Measurements from ENCODE around the gene DNMT1. TPM values are rescaled to one million over a fixed set of nuclear protein-coding genes. Genes with fewer than 3 reads are reported as not detected.

Gene DNMT1
- polyA plus RNA-seq, 1 donor (not counting 4 experiments of a cell fraction or from before 2014, with no cell fraction given) = 52.0 TPM

DNA sequence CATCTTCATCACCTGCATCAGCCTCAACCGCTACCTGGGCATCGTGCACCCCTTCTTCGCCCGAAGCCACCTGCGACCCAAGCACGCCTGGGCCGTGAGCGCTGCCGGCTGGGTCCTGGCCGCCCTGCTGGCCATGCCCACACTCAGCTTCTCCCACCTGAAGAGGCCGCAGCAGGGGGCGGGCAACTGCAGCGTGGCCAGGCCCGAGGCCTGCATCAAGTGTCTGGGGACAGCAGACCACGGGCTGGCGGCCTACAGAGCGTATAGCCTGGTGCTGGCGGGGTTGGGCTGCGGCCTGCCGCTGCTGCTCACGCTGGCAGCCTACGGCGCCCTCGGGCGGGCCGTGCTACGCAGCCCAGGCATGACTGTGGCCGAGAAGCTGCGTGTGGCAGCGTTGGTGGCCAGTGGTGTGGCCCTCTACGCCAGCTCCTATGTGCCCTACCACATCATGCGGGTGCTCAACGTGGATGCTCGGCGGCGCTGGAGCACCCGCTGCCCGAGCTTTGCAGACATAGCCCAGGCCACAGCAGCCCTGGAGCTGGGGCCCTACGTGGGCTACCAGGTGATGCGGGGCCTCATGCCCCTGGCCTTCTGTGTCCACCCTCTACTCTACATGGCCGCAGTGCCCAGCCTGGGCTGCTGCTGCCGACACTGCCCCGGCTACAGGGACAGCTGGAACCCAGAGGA, 80.6 kb downstream of the DNMT1 start:
- Histone ChIP-seq H3K36me3 (ENCODE audit: control insufficient read depth in 2 of 2, extremely low read depth in 1 of 2, insufficient read depth in 2 of 2, low read length in 2 of 2) (peaks cover 33 to 51% of the 10 kb centered on the region in 2 experiments), H3K9me1 (ENCODE audit: control insufficient read depth, extremely low read depth, insufficient read depth, low read length) (no peaks in the 10 kb centered on the region), H3K79me2 (ENCODE audit: control insufficient read depth, insufficient read depth, low read length) (peaks cover 33% of the 10 kb centered on the region), H3K4me3 (ENCODE audit: control insufficient read depth in 2 of 3, extremely low read depth in 1 of 3, insufficient read depth in 2 of 3, low read depth in 1 of 3, low read length in 3 of 3) (no peak overlapping the region), H4K20me1 (ENCODE audit: control insufficient read depth, extremely low read depth, insufficient read depth, low read length) (peaks cover 13% of the 10 kb centered on the region), H3K4me2 (ENCODE audit: control insufficient read depth, extremely low read depth, insufficient read depth, low read depth, low read length) (no peak overlapping the region), H3K27ac (ENCODE audit: control insufficient read depth, insufficient read depth, low read length) (no peak overlapping the region), H2AFZ (ENCODE audit: control insufficient read depth, low read length) (no peak overlapping the region), H3K27me3 (ENCODE audit: control insufficient read depth, extremely low read depth, insufficient read depth, low read length) (no peaks in the 10 kb centered on the region), H3K4me1 (ENCODE audit: control insufficient read depth, extremely low read depth, insufficient read depth, low read length) (peaks cover 7% of the 10 kb centered on the region), H3K9me3 (ENCODE audit: control insufficient read depth, low read depth, low read length) (no peaks in the 10 kb centered on the region), H3K9ac (ENCODE audit: control insufficient read depth, extremely low read depth, insufficient read depth, low read length) (no peak overlapping the region)
- dilution Hi-C loops (cut with MboI; ENCODE audit: extremely low pct_ligation_motif_present, low sequenced_read_pairs) = no loop called here
- FAIRE-seq = no peak
- TF ChIP-seq CTCF (optimal IDR thresholded peaks at IDR 0.05 in 1 of 3, IDR thresholded peaks at IDR 0.05 in 1 of 3, conservative IDR thresholded peaks at IDR 0.05 in 1 of 3; ENCODE audit: extremely low read depth in 1 of 3, insufficient read depth in 2 of 3, low read length in 3 of 3) (no peak), EZH2 (IDR thresholded peaks at IDR 0.05; ENCODE audit: low read length) (no peak)
- DNase-seq (ENCODE audit: low read depth, low spot score) = no peak

DNA sequence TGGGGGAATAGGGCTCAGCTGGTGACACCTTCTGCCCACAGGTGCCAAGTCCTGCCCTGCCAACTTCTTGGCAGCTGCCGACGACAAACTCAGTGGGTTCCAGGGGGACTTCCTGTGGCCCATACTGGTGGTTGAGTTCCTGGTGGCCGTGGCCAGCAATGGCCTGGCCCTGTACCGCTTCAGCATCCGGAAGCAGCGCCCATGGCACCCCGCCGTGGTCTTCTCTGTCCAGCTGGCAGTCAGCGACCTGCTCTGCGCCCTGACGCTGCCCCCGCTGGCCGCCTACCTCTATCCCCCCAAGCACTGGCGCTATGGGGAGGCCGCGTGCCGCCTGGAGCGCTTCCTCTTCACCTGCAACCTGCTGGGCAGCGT, 81.2 kb downstream of the DNMT1 start:
- H4K20me1 ChIP-seq (ENCODE audit: control insufficient read depth, extremely low read depth, insufficient read depth, low read length) = peaks cover 13% of the 10 kb centered on the region
- H2AFZ ChIP-seq (ENCODE audit: control insufficient read depth, low read length) = no peak overlapping the region
- DNase-seq (ENCODE audit: low read depth, low spot score) = no peak
- H3K9me1 ChIP-seq (ENCODE audit: control insufficient read depth, extremely low read depth, insufficient read depth, low read length) = no peaks in the 10 kb centered on the region
- H3K79me2 ChIP-seq (ENCODE audit: control insufficient read depth, insufficient read depth, low read length) = peaks cover 29% of the 10 kb centered on the region
- H3K4me3 ChIP-seq (ENCODE audit: control insufficient read depth in 2 of 3, extremely low read depth in 1 of 3, insufficient read depth in 2 of 3, low read depth in 1 of 3, low read length in 3 of 3) = no peak overlapping the region
- H3K27ac ChIP-seq (ENCODE audit: control insufficient read depth, insufficient read depth, low read length) = no peak overlapping the region
- no peaks in the 10 kb centered on the region for H3K9me3 ChIP-seq (ENCODE audit: control insufficient read depth, low read depth, low read length)
- H3K36me3 ChIP-seq (ENCODE audit: control insufficient read depth in 2 of 2, extremely low read depth in 1 of 2, insufficient read depth in 2 of 2, low read length in 2 of 2) = peaks cover 30 to 51% of the 10 kb centered on the region in 2 experiments
- dilution Hi-C loops (cut with MboI; ENCODE audit: extremely low pct_ligation_motif_present, low sequenced_read_pairs) = no loop called here
- H3K9ac ChIP-seq (ENCODE audit: control insufficient read depth, extremely low read depth, insufficient read depth, low read length) = no peak overlapping the region
- TF ChIP-seq EZH2 (IDR thresholded peaks at IDR 0.05; ENCODE audit: low read length) (no peak), CTCF (optimal IDR thresholded peaks at IDR 0.05 in 1 of 3, IDR thresholded peaks at IDR 0.05 in 1 of 3, conservative IDR thresholded peaks at IDR 0.05 in 1 of 3; ENCODE audit: extremely low read depth in 1 of 3, insufficient read depth in 2 of 3, low read length in 3 of 3) (no peak)
- no peaks in the 10 kb centered on the region for H3K27me3 ChIP-seq (ENCODE audit: control insufficient read depth, extremely low read depth, insufficient read depth, low read length)
- peaks cover 4% of the 10 kb centered on the region for H3K4me1 ChIP-seq (ENCODE audit: control insufficient read depth, extremely low read depth, insufficient read depth, low read length)
- FAIRE-seq = no peak
- H3K4me2 ChIP-seq (ENCODE audit: control insufficient read depth, extremely low read depth, insufficient read depth, low read depth, low read length) = no peak overlapping the region
